KMS-11 (cell line): ENCODE measurements around the gene SLC39A9.

Experiments used
- H2AFZ ChIP-seq: fragments of 200-600 bp; sonication (generic); 2 replicates; pipeline ENCODE4 v1.6.1; 2016; ENCODE audit warnings: antibody characterized with exemption, mixed run types, low read depth
- H3K27ac ChIP-seq: fragments of 200-600 bp; sonication (generic); 2 replicates; pipeline ENCODE4 v1.6.1; 2016; ENCODE audit warnings: mild to moderate bottlenecking, mixed run types
- H3K27me3 ChIP-seq: fragments of 200-600 bp; sonication (generic); 2 replicates; pipeline ENCODE4 v1.6.1; 2017; ENCODE audit warnings: mild to moderate bottlenecking, low read depth, mixed run types, moderate library complexity; ENCODE audit not compliant: insufficient read depth
- H3K36me3 ChIP-seq: fragments of 200-600 bp; sonication (generic); 2 replicates; pipeline ENCODE4 v1.6.1; 2017; ENCODE audit warnings: mild to moderate bottlenecking, mixed run types; ENCODE audit not compliant: insufficient read depth
- H3K4me1 ChIP-seq: fragments of 200-600 bp; sonication (generic); 2 replicates; pipeline ENCODE4 v1.6.1; 2016; ENCODE audit warnings: mild to moderate bottlenecking, low read depth, mixed run types; ENCODE audit not compliant: poor library complexity, severe bottlenecking
- H3K4me2 ChIP-seq: fragments of 200-600 bp; sonication (generic); 2 replicates; pipeline ENCODE4 v1.7.0; 2016; ENCODE audit warnings: mild to moderate bottlenecking, mixed run types
- H3K4me3 ChIP-seq: fragments of 200-600 bp; sonication (generic); IDR thresholded peaks from 2 replicates; pipeline ENCODE4 v1.6.1; 2017; ENCODE audit warnings: low read depth, low read length, mixed read lengths; ENCODE audit not compliant: insufficient read depth
- H3K79me2 ChIP-seq: fragments of 200-600 bp; sonication (generic); 2 replicates; pipeline ENCODE4 v1.6.1; 2016; ENCODE audit warnings: low read depth, mixed run types; ENCODE audit not compliant: insufficient read depth
- H3K9ac ChIP-seq: fragments of 200-600 bp; sonication (generic); 2 replicates; pipeline ENCODE4 v1.6.1; 2016; ENCODE audit warnings: mild to moderate bottlenecking, mixed run types
- H4K20me1 ChIP-seq: fragments of 200-600 bp; sonication (generic); 2 replicates; pipeline ENCODE4 v1.6.1; 2016; ENCODE audit warnings: mild to moderate bottlenecking, mixed run types; ENCODE audit not compliant: insufficient read depth
- CTCF ChIP-seq: fragments of 200-600 bp; sonication (generic); conservative IDR thresholded peaks from 2 replicates; pipeline ENCODE4 v1.6.1; 2017; ENCODE audit warnings: low read depth, mild to moderate bottlenecking, antibody characterized with exemption, low read length, moderate library complexity, mixed read lengths

Gene SLC39A9

DNA sequence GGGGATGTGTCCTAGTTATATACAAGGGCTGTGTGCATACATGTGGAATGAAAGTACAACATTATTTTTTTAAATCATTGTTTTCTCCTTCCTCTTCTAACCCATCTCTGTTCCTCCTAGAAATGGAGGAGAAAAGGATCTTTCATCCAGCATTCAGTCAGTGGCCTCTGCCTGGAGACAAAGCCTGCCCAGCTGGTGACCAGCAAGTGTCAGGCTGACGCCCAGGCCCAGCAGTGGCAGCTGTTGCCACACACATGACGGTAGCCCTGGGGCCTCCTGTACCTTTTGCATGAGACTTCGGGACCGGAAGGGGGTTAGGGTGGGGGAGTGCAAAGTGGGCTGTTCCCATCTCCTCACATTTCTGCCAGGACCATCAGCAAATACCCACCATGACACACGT is 46.6 kb upstream of the SLC39A9 start:
- TF ChIP-seq CTCF: no peak
- H3K4me3 ChIP-seq: no peak overlapping the region
- H3K27ac ChIP-seq: no peak overlapping the region
- no peaks in the 10 kb centered on the region for H3K36me3 ChIP-seq
- no peak overlapping the region for H3K4me2 ChIP-seq
- H4K20me1 ChIP-seq: no peaks in the 10 kb centered on the region
- no peak overlapping the region for H3K9ac ChIP-seq
- H3K79me2 ChIP-seq: no peaks in the 10 kb centered on the region
- no peaks in the 10 kb centered on the region for H3K27me3 ChIP-seq
- H2AFZ ChIP-seq: no peak overlapping the region
- peaks cover 25% of the 10 kb centered on the region for H3K4me1 ChIP-seq

DNA sequence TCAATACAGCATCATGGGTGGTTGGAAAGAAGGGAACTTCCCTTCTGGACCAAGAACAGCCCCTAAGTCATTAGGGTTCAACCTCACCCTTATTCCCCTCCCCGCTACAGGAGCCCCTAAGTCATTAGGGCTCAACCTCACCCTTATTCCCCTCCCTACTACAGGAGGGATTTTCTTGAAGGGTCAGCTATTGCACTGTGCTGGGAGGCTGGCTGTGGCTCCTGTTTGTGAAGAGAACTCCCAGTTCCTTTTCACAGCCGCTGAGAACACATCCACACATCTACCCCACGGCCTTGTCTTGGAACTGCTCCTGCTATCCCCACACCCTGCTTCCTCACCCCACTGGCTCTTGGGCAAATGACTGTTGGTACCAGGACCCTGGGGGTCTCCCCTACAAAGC is 45.3 kb upstream of the SLC39A9 start:
- no peak overlapping the region for H3K4me2 ChIP-seq
- no peaks in the 10 kb centered on the region for H3K27me3 ChIP-seq
- H3K4me3 ChIP-seq: no peak overlapping the region
- no peak for TF ChIP-seq CTCF
- peaks cover 26% of the 10 kb centered on the region for H3K4me1 ChIP-seq
- H3K27ac ChIP-seq: no peak overlapping the region
- H3K79me2 ChIP-seq: no peaks in the 10 kb centered on the region
- H2AFZ ChIP-seq: no peak overlapping the region
- H4K20me1 ChIP-seq: no peaks in the 10 kb centered on the region
- no peak overlapping the region for H3K9ac ChIP-seq
- H3K36me3 ChIP-seq: no peaks in the 10 kb centered on the region

DNA sequence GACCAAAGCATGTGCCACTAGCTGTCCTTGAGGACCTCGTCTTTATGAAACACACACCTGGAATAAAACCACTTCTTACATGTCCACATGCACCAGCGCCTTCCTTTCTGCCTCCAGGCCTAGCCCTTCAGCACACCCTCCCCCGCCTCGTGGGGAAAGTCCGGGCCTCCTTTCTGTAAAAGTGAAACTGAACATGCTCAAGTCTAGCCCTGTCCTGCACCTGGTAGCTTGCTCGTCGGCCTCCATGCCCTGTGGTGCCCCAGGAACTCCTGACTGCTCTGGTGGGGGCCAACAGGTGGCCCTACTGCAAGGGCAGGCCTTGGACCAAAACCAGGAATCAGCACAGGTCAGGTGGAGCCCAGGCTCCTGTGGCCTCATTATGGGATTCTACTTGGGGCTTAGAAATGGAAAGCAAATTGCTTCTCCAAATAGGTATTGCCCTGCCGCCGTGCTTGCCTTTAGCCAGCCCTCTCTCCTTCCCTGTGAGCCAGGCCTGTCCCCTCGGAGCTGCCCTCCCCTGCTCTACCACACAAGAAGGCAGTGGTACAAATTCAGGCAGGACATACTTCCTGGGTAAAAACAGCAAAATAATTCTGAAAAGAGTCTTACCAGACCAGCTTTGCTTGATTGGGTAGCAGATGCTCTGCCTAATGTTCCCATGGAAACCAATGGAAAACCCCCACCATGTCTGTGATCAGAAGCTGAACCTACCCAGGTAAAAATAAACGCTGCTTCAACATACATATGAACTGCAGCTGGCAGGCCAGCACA is 43.9 kb upstream of the SLC39A9 start:
- no peak overlapping the region for H3K9ac ChIP-seq
- peak overlapping the region; percentile 3; the same call in 1 of the 2 replicates for H3K27ac ChIP-seq
- H4K20me1 ChIP-seq: no peaks in the 10 kb centered on the region
- peak overlapping the region; percentile 46 for H3K4me2 ChIP-seq
- H2AFZ ChIP-seq: 0 out of 2 replicates have a peak overlapping the region, but pooled peaks have one; percentile 30
- no peaks in the 10 kb centered on the region for H3K79me2 ChIP-seq
- peaks cover 33% of the 10 kb centered on the region for H3K4me1 ChIP-seq
- TF ChIP-seq CTCF: no peak
- no peaks in the 10 kb centered on the region for H3K36me3 ChIP-seq
- H3K4me3 ChIP-seq: no peak overlapping the region
- no peaks in the 10 kb centered on the region for H3K27me3 ChIP-seq

GRCh38 chr14:69355154-69355597 is 43.3 kb upstream of the SLC39A9 start:
- Histone ChIP-seq H2AFZ (no peak overlapping the region), H3K4me3 (no peak overlapping the region), H3K4me2 (peak overlapping the region; percentile 33), H3K9ac (no peak overlapping the region), H3K27ac (no peak overlapping the region; the same call in 1 of the 2 replicates), H3K27me3 (no peaks in the 10 kb centered on the region), H3K4me1 (peaks cover 33% of the 10 kb centered on the region), H4K20me1 (no peaks in the 10 kb centered on the region), H3K36me3 (no peaks in the 10 kb centered on the region), H3K79me2 (no peaks in the 10 kb centered on the region)
- TF ChIP-seq CTCF: no peak
